Endothelial cell of umbilical vein (primary cell): ENCODE results near the gene SLC4A5. TPM values are rescaled to one million over a fixed set of nuclear protein-coding genes. Genes with fewer than 3 reads are reported as not detected.

ENCODE experiments used
- BruUV-seq: library from RNA; stranded (reverse); fragments of 400-500 nt; replicated peaks from 2 replicates; lab custom pipeline; 2021; lab: Mats Ljungman, UMichigan
- CTCF ChIA-PET: fragments of 300-600, 350-600 bp; sonication (Branson Sonifier 250); formaldehyde crosslinking; loops from one replicate; lab custom pipeline; 2021; ENCODE audit warnings: antibody characterized with exemption, inconsistent platforms; lab: Charles Lee
- POLR2A ChIA-PET: fragments of 300-600, 350-600 bp; sonication (Branson Sonifier 250); formaldehyde crosslinking; loops from one replicate; lab custom pipeline; 2021; ENCODE audit warnings: antibody characterized with exemption, inconsistent platforms; lab: Charles Lee
- DNase-seq: peaks from one replicate; pipeline ENCODE4 v3.0.0-alpha.2; 2011; ENCODE audit warnings: low read depth, low spot score
- FAIRE-seq: peaks from 2 replicates; lab custom pipeline; 2011; peaks lifted over from hg19 to GRCh38; lab: Jason Lieb, UNC
- H2AFZ ChIP-seq: 2 replicates; pipeline ENCODE4 v1.6.0; 2012; ENCODE audit warnings: low read depth, low read length, control low read depth, inconsistent platforms
- H3K27ac ChIP-seq: 2 replicates; pipeline ENCODE4 v1.5.1; 2011; ENCODE audit warnings: low read depth, mild to moderate bottlenecking, control low read depth, low read length, moderate library complexity; ENCODE audit not compliant: insufficient read depth
- H3K27me3 ChIP-seq, 2 experiments: 2 replicates each; pipeline versions ENCODE4 v1.6.0 to v1.6.1; 2011; ENCODE audit warnings: low read length in 2 of 2, mixed read lengths in 1 of 2; ENCODE audit not compliant: control insufficient read depth in 2 of 2, insufficient read depth in 2 of 2
- H3K36me3 ChIP-seq, 2 experiments: 2 replicates in 1 of 2; 3 replicates in 1 of 2; pipeline ENCODE4 v1.5.1; 2011; ENCODE audit warnings: low read length in 2 of 2, mild to moderate bottlenecking in 1 of 2, moderate library complexity in 1 of 2; ENCODE audit not compliant: control insufficient read depth in 2 of 2, insufficient read depth in 2 of 2; ENCODE audit errors: extremely low read depth in 1 of 2
- H3K4me1 ChIP-seq: 3 replicates; pipeline ENCODE4 v1.5.1; 2011; ENCODE audit warnings: mild to moderate bottlenecking, low read length; ENCODE audit not compliant: control insufficient read depth, insufficient read depth; ENCODE audit errors: extremely low read depth
- H3K4me2 ChIP-seq: 2 replicates; pipeline ENCODE4 v1.6.1; 2011; ENCODE audit warnings: low read length, control low read depth, mixed read lengths; ENCODE audit not compliant: insufficient read depth
- H3K4me3 ChIP-seq, 3 experiments: fragments of 200-600 bp in 1 of 3; sonication (generic), shearing (Covaris generic) in 1 of 3; replicated peaks in 1 of 3; 2 replicates each; pipeline ENCODE4 v1.5.1; 2011 to 2016; ENCODE audit warnings: control low read depth in 3 of 3, low read length in 3 of 3, mild to moderate bottlenecking in 2 of 3, inconsistent platforms in 1 of 3, low read depth in 1 of 3, moderate library complexity in 1 of 3; ENCODE audit not compliant: insufficient read depth in 1 of 3
- H3K79me2 ChIP-seq: 2 replicates; pipeline ENCODE4 v1.6.0; 2012; ENCODE audit warnings: low read length, inconsistent platforms; ENCODE audit not compliant: control insufficient read depth, insufficient read depth
- H3K9ac ChIP-seq: replicated peaks from 2 replicates; pipeline ENCODE3; 2011; ENCODE audit warnings: low read length, control low read depth; ENCODE audit not compliant: insufficient read depth; ENCODE audit errors: extremely low read depth
- H3K9me1 ChIP-seq: replicated peaks from 3 replicates; pipeline ENCODE4 v1.6.0; 2011; ENCODE audit warnings: mild to moderate bottlenecking, low read length; ENCODE audit not compliant: control insufficient read depth, insufficient read depth; ENCODE audit errors: extremely low read depth
- H3K9me3 ChIP-seq: replicated peaks from 2 replicates; pipeline ENCODE4 v1.5.1; 2012; ENCODE audit warnings: low read length, inconsistent platforms; ENCODE audit not compliant: control insufficient read depth, insufficient read depth
- H4K20me1 ChIP-seq: replicated peaks from 2 replicates; pipeline ENCODE3; 2011; ENCODE audit warnings: mild to moderate bottlenecking, low read length; ENCODE audit not compliant: control insufficient read depth, insufficient read depth; ENCODE audit errors: extremely low read depth
- CTCF ChIP-seq, 2 donors: IDR thresholded peaks; 1 replicate in 1 of 2; 2 replicates in 1 of 2; pipeline ENCODE4 v1.5.1; 2011; ENCODE audit warnings: low read length in 2 of 2, mild to moderate bottlenecking in 2 of 2, moderate library complexity in 2 of 2, control low read depth in 1 of 2, inconsistent platforms in 1 of 2, low read depth in 1 of 2; ENCODE audit not compliant: insufficient read depth in 1 of 2; ENCODE audit errors: extremely low read depth in 1 of 2
- EZH2 ChIP-seq: IDR thresholded peaks from 2 replicates; pipeline ENCODE4 v1.6.1; 2012; ENCODE audit warnings: borderline replicate concordance, low read depth, mild to moderate bottlenecking, moderate library complexity, low read length, inconsistent platforms; ENCODE audit not compliant: severe bottlenecking
- FOS ChIP-seq: IDR thresholded peaks from 2 replicates; pipeline ENCODE4 v1.6.1; 2011; ENCODE audit warnings: mild to moderate bottlenecking, low read length, moderate library complexity, borderline replicate concordance; ENCODE audit not compliant: insufficient read depth
- GATA2 ChIP-seq: IDR thresholded peaks from 2 replicates; pipeline ENCODE4 v1.7.0; 2011; ENCODE audit warnings: low read depth, mild to moderate bottlenecking, moderate library complexity, mixed read lengths, low read length; ENCODE audit not compliant: insufficient read length, insufficient read depth
- JUN ChIP-seq: IDR thresholded peaks from 2 replicates; pipeline ENCODE4 v1.6.1; 2011; ENCODE audit warnings: borderline replicate concordance, low read depth; ENCODE audit not compliant: insufficient read length, insufficient read depth
- MAX ChIP-seq: IDR thresholded peaks from 2 replicates; pipeline ENCODE4 v1.6.1; 2011; ENCODE audit not compliant: insufficient read depth, insufficient read length
- MYC ChIP-seq: IDR thresholded peaks from one replicate; pipeline ENCODE4 v1.6.1; 2011; ENCODE audit warnings: mild to moderate bottlenecking, low read depth, low read length
- POLR2A ChIP-seq: IDR thresholded peaks from 2 replicates; pipeline ENCODE4 v1.6.1; 2012; ENCODE audit warnings: low read depth, mild to moderate bottlenecking, control low read depth, low read length
- POLR2AphosphoS5 ChIP-seq: IDR thresholded peaks from 2 replicates; pipeline ENCODE4 v1.6.1; 2012; ENCODE audit warnings: low read depth, mild to moderate bottlenecking, control low read depth, low read length, moderate library complexity; ENCODE audit not compliant: insufficient read depth
- dilution Hi-C: fragments of 300-500 bp; cut with MboI; formaldehyde crosslinking; loops from one replicate; pipeline ENCODE4 v1.15.0; 2019; ENCODE audit warnings: low sequenced_read_pairs; ENCODE audit not compliant: extremely low pct_ligation_motif_present
- intact Hi-C: fragments of 100-400 bp; cut with micrococcal nuclease; formaldehyde crosslinking; loops from one replicate; pipeline ENCODE4 v1.10.0; 2022
- polyA plus RNA-seq, 4 experiments: library from polyadenylated mRNA; depleted of rRNA in 3 of 4; stranded (reverse) in 3 of 4; unstranded in 1 of 4; fragments of >200 nt; gene quantifications; 2 replicates each; pipeline versions ENCODE4 v1.2.1 to v1.2.3, GENCODE V29; 2011 to 2012; ENCODE audit warnings: missing spikeins in 1 of 4
- total RNA-seq: library from RNA; stranded (reverse); gene quantifications from 2 replicates; pipeline ENCODE4 v1.2.3, GENCODE V29; 2021

SLC4A5 gene
- total and polyA plus RNA-seq, 2 donors (not counting 3 experiments of a cell fraction or from before 2014, with no cell fraction given) = 0.12 to 0.97 TPM

GRCh38 chr2:74375838-74376237, 32.6 kb upstream of the SLC4A5 start:
- Histone ChIP-seq H3K36me3 (peaks cover 0 to 21% of the 10 kb centered on the region in 2 experiments), H3K9ac (no peak overlapping the region), H3K9me3 (no peaks in the 10 kb centered on the region), H4K20me1 (no peaks in the 10 kb centered on the region), H3K4me2 (no peak overlapping the region), H2AFZ (no peak overlapping the region), H3K4me3 (no peak overlapping the region), H3K4me1 (no peaks in the 10 kb centered on the region), H3K27me3 (no peaks in the 10 kb centered on the region), H3K27ac (no peak overlapping the region), H3K9me1 (no peaks in the 10 kb centered on the region), H3K79me2 (peaks cover 22% of the 10 kb centered on the region)
- intact Hi-C loops = no loop called here
- FAIRE-seq = no peak
- CTCF ChIA-PET = interaction anchor here (1.5 kb wide), 1 partner anchor 41 kb away, joined by 5 read pairs; no protein-coding TSS in a partner anchor
- POLR2A ChIA-PET = no interaction called here
- dilution Hi-C loops = no loop called here
- TF ChIP-seq JUN (no peak), EZH2 (no peak), MAX (no peak), POLR2A (no peak), MYC (no peak), GATA2 (no peak), FOS (no peak), POLR2AphosphoS5 (no peak), CTCF (IDR thresholded peaks at IDR 0.05; ENCODE audit: extremely low read depth in 1 of 2, insufficient read depth in 1 of 2, low read depth in 1 of 2, low read length in 2 of 2) (no peak)
- no TSS peak for BruUV-seq
- DNase-seq = no peak
